Keratinocyte (primary cell): Measurements from ENCODE around the gene TRAPPC2L. TPM values are rescaled to one million over a fixed set of nuclear protein-coding genes. Genes with fewer than 3 reads are reported as not detected.

ENCODE experiments used
- DNase-seq: peaks from one replicate; pipeline ENCODE4 v3.0.0-alpha.2; 2011; ENCODE audit warnings: low read depth, missing footprints, low spot score
- FAIRE-seq: peaks from 2 replicates; lab custom pipeline; 2011; peaks lifted over from hg19 to GRCh38; lab: Jason Lieb, UNC
- H2AFZ ChIP-seq: 2 replicates; pipeline ENCODE4 v1.6.0; 2012; ENCODE audit warnings: low read length, control low read depth, inconsistent platforms; ENCODE audit not compliant: control insufficient read depth
- H3K27ac ChIP-seq: 2 replicates; pipeline ENCODE4 v1.5.1; 2011; ENCODE audit warnings: low read length; ENCODE audit not compliant: control insufficient read depth, insufficient read depth
- H3K27me3 ChIP-seq: 3 replicates; pipeline ENCODE4 v1.6.0; 2011; ENCODE audit warnings: low read length; ENCODE audit not compliant: control insufficient read depth, insufficient read depth; ENCODE audit errors: extremely low read depth
- H3K36me3 ChIP-seq, 2 experiments: 2 replicates in 1 of 2; 3 replicates in 1 of 2; pipeline ENCODE4 v1.5.1; 2011; ENCODE audit warnings: low read length in 2 of 2, mild to moderate bottlenecking in 1 of 2; ENCODE audit not compliant: control insufficient read depth in 2 of 2, insufficient read depth in 2 of 2; ENCODE audit errors: extremely low read depth in 1 of 2
- H3K4me1 ChIP-seq: 3 replicates; pipeline ENCODE4 v1.5.1; 2011; ENCODE audit warnings: low read length; ENCODE audit not compliant: control insufficient read depth, insufficient read depth; ENCODE audit errors: extremely low read depth
- H3K4me2 ChIP-seq: 3 replicates; pipeline ENCODE4 v1.6.0; 2011; ENCODE audit warnings: low read depth, low read length; ENCODE audit not compliant: control insufficient read depth, insufficient read depth; ENCODE audit errors: extremely low read depth
- H3K4me3 ChIP-seq, 3 experiments: fragments of 200-600 bp in 1 of 3; sonication (generic) in 1 of 3; 2 replicates in 2 of 3; 3 replicates in 1 of 3; pipeline ENCODE4 v1.5.1; 2011 to 2016; ENCODE audit warnings: low read length in 3 of 3, mild to moderate bottlenecking in 3 of 3, control low read depth in 2 of 3, inconsistent platforms in 1 of 3, low read depth in 1 of 3, mixed read lengths in 1 of 3, mixed run types in 1 of 3, moderate library complexity in 1 of 3; ENCODE audit not compliant: control insufficient read depth in 2 of 3, insufficient read depth in 2 of 3; ENCODE audit errors: extremely low read depth in 1 of 3
- H3K79me2 ChIP-seq: 2 replicates; pipeline ENCODE4 v1.6.0; 2012; ENCODE audit warnings: low read length; ENCODE audit not compliant: control insufficient read depth, insufficient read depth
- H3K9ac ChIP-seq: 3 replicates; pipeline ENCODE4 v1.6.0; 2011; ENCODE audit warnings: low read length; ENCODE audit not compliant: control insufficient read depth, insufficient read depth; ENCODE audit errors: extremely low read depth
- H3K9me1 ChIP-seq: 3 replicates; pipeline ENCODE4 v1.6.0; 2011; ENCODE audit warnings: low read length; ENCODE audit not compliant: control insufficient read depth, insufficient read depth; ENCODE audit errors: extremely low read depth
- H3K9me3 ChIP-seq: 2 replicates; pipeline ENCODE4 v1.5.1; 2012; ENCODE audit warnings: low read depth, low read length; ENCODE audit not compliant: control insufficient read depth
- H4K20me1 ChIP-seq: 3 replicates; pipeline ENCODE4 v1.6.0; 2011; ENCODE audit warnings: low read length; ENCODE audit not compliant: control insufficient read depth, insufficient read depth; ENCODE audit errors: extremely low read depth
- CTCF ChIP-seq, 3 experiments: IDR thresholded peaks in 1 of 3; conservative IDR thresholded peaks in 1 of 3; optimal IDR thresholded peaks in 1 of 3; 2 replicates in 2 of 3; 3 replicates in 1 of 3; pipeline versions ENCODE3 to v1.5.1; 2011; ENCODE audit warnings: low read length in 3 of 3, mild to moderate bottlenecking in 3 of 3, moderate library complexity in 2 of 3, control low read depth in 1 of 3, inconsistent platforms in 1 of 3; ENCODE audit not compliant: insufficient read depth in 2 of 3; ENCODE audit errors: extremely low read depth in 1 of 3
- EZH2 ChIP-seq: IDR thresholded peaks from one replicate; pipeline ENCODE4 v1.6.1; 2012; ENCODE audit warnings: inconsistent platforms, mild to moderate bottlenecking, low read length, moderate library complexity
- dilution Hi-C: fragments of 300-500 bp; cut with MboI; formaldehyde crosslinking; loops from one replicate; pipeline ENCODE4 v1.7.0; 2020; ENCODE audit warnings: low sequenced_read_pairs; ENCODE audit not compliant: extremely low pct_ligation_motif_present
- polyA plus RNA-seq, 5 experiments: library from polyadenylated mRNA; depleted of rRNA in 3 of 5; stranded (reverse) in 3 of 5; stranded (forward) in 1 of 5; unstranded in 1 of 5; fragments of >200 nt; gene quantifications; 1 replicate in 1 of 5; 2 replicates in 3 of 5; 3 replicates in 1 of 5; pipeline versions ENCODE4 v1.2.1 to v1.2.3, GENCODE V29; 2011 to 2012; ENCODE audit warnings: missing spikeins in 2 of 5, low read depth in 1 of 5, low replicate concordance in 1 of 5

The TRAPPC2L gene
- polyA plus RNA-seq, 1 donor (not counting 4 experiments of a cell fraction or from before 2014, with no cell fraction given) = 139 TPM

- no peak for DNase-seq
- Histone ChIP-seq H2AFZ (no peak overlapping the region), H3K4me2 (no peak overlapping the region), H3K9me3 (no peaks in the 10 kb centered on the region), H3K79me2 (no peaks in the 10 kb centered on the region), H3K4me3 (no peak overlapping the region), H3K27me3 (peaks cover 43% of the 10 kb centered on the region), H3K9me1 (no peaks in the 10 kb centered on the region), H4K20me1 (no peaks in the 10 kb centered on the region), H3K36me3 (no peaks in the 10 kb centered on the region), H3K27ac (no peak overlapping the region), H3K4me1 (no peaks in the 10 kb centered on the region), H3K9ac (no peak overlapping the region)
- dilution Hi-C loops = no loop called here
- TF ChIP-seq EZH2 = no peak
- no peak for TF ChIP-seq CTCF (optimal IDR thresholded peaks at IDR 0.05 in 1 of 3, IDR thresholded peaks at IDR 0.05 in 1 of 3, conservative IDR thresholded peaks at IDR 0.05 in 1 of 3; ENCODE audit: extremely low read depth in 1 of 3, insufficient read depth in 2 of 3, low read length in 3 of 3)
- no peak for FAIRE-seq
Observed at GRCh38 chr16:88869673-88869980, 12.7 kb downstream of the TRAPPC2L start.

- TF ChIP-seq CTCF (optimal IDR thresholded peaks at IDR 0.05 in 1 of 3, IDR thresholded peaks at IDR 0.05 in 1 of 3, conservative IDR thresholded peaks at IDR 0.05 in 1 of 3; ENCODE audit: extremely low read depth in 1 of 3, insufficient read depth in 2 of 3, low read length in 3 of 3) (no peak), EZH2 (no peak)
- Histone ChIP-seq H2AFZ (no peak overlapping the region), H3K9me1 (no peaks in the 10 kb centered on the region), H3K4me2 (no peak overlapping the region), H3K79me2 (no peaks in the 10 kb centered on the region), H3K36me3 (no peaks in the 10 kb centered on the region), H3K27ac (no peak overlapping the region), H3K9me3 (no peaks in the 10 kb centered on the region), H3K4me3 (no peak overlapping the region), H3K4me1 (no peaks in the 10 kb centered on the region), H3K27me3 (peaks cover 43% of the 10 kb centered on the region), H4K20me1 (no peaks in the 10 kb centered on the region), H3K9ac (no peak overlapping the region)
- DNase-seq (no peak), FAIRE-seq (no peak)
- dilution Hi-C loops = no loop called here
Observed at GRCh38 chr16:88870608-88871348, 13.9 kb downstream of the TRAPPC2L start.
